Stimulated activated CD8-positive, alpha-beta memory T cell treated with anti-CD3 and anti-CD28 coated beads, Interleukin-12 subunit alpha, Interleukin-12 subunit beta, amount 100 ng/mL, for 4 hours (primary cell): ENCODE measurements around the gene SMYD3.
"Not testable (repeated sequence)": the region's sequence is repeated elsewhere in the genome, so short reads cannot be mapped to it uniquely, and the experiment has no call there.

Experiments
- DNase-seq: peaks from one replicate; pipeline ENCODE4 v3.0.0-alpha.2; 2020; ENCODE audit warnings: low read depth

SMYD3 gene

DNA sequence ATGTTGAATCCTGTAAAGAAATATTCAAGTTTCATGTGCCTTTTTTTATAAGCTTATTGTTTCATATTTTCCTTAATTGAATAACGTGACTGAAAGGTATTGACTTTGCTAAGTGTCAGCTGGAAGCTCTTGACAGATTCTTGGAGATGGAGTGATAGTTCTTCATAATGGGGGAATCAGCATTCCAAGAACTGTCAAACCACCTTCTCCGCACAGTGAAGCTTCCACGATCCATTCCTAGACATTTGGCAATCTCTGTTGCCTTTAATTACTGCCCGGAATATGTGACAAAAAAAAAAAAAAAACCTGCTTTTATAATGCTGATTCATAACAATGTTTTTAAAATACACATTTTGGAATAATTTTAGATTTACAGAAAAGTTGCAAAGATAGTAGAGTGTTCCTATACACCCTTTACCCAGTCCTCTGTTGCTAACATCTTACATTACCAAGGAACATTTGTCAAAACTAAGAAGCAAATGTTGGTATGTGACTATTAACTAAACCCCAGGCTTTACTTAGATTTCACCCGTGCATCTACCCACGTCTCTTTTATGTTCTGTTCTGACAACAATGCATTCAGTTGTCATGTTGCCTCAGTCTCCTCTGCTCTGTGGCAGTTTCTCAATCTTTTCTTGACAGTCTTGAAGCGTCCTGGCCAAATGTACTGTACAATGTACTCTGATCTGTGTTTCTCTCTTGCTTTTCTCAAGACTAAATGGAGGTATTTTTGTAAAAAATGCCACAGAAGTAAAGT is 674.1 kb downstream of the SMYD3 start:
- DNase-seq = no peak

GRCh38 chr1:245831518-245831917 is 675.6 kb downstream of the SMYD3 start:
- no peak for DNase-seq

- no peak for DNase-seq
Observed at GRCh38 chr1:245829826-245830225, 677.3 kb downstream of the SMYD3 start.

DNA sequence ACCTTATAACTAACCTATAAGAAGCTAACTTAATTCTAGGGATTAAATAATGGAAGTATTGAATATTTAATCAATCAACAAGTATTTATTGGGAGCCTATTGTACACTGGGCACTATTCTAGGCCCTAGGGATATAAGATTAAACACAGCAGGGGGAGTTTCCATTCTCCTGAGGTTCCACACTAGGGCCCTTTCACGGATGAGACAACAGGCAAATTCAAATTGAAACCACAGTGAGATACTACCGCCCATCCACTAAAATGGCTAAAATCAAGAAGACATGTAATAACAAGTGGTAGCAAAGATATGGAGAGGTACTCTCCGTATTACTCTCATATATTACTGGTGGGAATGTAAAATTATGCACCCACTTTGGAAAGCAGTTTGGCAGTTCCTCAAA is 677.9 kb downstream of the SMYD3 start:
- DNase-seq = no peak

GRCh38 chr1:245827301-245827700 is 679.8 kb downstream of the SMYD3 start:
- DNase-seq = no peak

- no peak for DNase-seq
Observed at GRCh38 chr1:245825128-245825901, 681.8 kb downstream of the SMYD3 start.

DNA sequence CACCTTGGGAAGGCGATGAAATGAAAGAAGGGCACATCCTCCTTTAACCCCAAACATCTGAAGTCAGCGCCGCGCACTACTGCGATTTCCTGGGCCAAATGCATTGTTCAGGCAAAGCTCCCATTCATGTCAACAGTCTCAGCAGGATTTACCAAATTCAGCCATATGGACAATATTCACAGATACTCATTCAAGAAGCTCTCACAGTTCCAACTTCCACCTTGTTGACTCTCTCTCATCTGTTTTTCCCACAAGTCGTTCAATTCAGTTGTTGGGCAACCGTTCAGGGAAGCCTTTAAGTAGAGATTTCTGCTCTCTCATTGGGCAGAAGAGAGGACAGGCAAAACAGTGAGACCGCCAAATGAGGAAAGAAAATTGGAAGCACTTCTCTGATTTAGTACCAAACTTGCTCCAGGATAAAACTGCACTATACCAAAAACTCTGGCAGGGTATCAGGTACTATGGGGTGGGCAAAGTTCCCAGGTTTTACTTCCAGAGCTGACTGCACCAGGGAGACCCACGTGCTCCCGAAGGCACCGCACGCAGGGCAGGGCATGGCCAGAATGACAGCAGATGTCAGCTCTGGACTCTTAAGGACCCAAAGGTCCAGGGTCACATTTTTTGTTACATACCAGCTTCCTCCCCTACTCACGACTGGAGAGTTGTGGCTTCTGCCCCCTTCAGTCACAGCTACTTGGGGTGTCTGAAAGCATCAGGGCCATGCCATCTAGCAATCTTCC is 683.5 kb downstream of the SMYD3 start:
- DNase-seq = no peak

- no peak for DNase-seq
Observed at GRCh38 chr1:245822996-245823395, 684.1 kb downstream of the SMYD3 start.

- DNase-seq = not testable (repeated sequence)
Observed at GRCh38 chr1:245818363-245818762, 688.7 kb downstream of the SMYD3 start.

DNA sequence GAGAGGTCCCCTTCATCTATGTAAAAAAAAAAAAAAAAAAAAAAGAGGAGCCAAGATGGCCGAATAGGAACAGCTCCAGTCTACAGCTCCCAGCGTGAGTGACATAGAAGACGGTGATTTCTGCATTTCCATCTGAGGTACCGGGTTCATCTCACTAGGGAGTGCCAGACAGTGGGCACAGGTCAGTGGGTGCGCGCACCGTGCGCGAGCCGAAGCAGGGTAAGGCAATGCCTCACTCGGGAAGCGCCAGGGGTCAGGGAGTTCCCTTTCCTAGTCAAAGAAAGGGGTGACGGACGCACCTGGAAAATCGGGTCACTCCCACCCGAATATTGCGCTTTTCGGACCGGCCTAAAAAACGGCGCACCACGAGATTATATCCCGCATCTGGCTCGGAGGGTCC is 690.6 kb downstream of the SMYD3 start:
- not testable (repeated sequence) for DNase-seq

DNA sequence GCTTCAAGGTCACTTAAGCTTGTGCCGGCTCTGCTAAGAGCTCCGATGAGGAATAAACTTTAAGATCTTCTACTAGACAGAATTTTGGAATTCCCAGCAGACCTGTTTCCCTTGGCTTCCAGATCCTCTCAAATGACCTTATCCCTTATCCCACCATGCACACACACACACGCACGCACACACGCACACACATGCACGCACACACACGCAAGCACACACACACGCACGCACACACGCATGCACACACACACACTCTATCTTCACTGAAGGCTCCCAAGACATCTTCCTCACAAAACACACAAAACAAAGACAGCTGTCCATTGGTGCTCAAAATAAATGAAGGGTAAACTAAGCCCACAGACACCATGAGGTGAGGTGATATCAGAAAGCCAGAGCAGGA is 692.4 kb downstream of the SMYD3 start:
- DNase-seq = no peak

DNA sequence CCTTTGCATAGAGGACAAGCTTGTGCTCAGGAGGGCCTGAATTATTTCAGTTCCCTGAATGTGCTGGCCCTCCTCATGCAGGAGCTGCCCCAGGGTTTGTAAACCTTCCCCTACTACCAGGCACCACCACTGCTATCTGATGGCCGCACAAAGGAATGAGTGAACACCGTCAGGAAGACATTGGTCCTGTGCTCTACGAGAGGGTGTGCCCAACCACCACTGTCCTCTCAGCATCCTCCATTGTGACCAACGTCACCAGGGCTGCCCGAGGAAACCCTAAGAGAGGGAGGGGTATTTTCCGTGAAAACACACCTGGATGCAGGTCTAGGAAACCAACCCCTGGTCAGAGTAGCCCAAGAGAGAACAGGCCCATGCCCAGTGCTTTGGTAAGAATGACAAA is 694.8 kb downstream of the SMYD3 start:
- no peak for DNase-seq

DNA sequence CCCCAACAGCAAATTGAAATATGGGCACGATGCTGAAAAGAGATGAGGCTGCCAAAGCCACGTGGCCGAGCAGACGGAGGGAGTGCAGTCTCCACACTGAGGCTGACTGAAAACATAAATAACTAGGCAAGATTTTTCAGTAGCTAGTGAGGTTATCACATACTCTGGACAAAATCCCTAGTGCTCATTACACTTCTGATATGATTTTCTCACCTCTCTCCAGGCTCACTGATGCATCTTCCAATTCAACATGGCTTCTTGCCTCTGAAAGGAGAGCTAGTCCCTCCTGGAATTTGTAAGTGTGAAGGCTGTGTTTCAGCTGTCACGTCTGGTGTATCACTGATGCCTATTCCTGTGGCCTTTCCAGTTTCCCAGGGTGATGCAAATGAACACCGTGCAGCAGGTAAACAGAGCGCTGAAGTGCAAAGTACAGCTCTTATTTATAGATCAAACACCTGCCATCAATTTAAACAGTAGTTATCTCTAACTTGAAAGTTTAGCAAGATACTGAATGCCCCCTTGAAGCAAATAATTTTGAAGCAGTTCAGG is 696.2 kb downstream of the SMYD3 start:
- no peak for DNase-seq

- no peak for DNase-seq
Observed at GRCh38 chr1:245810181-245810769, 696.8 kb downstream of the SMYD3 start.

- no peak for DNase-seq
Observed at GRCh38 chr1:245809361-245809760, 697.7 kb downstream of the SMYD3 start.

GRCh38 chr1:245807954-245808719 is 698.9 kb downstream of the SMYD3 start:
- DNase-seq = no peak

- DNase-seq = no peak
Observed at GRCh38 chr1:245807306-245807705, 699.8 kb downstream of the SMYD3 start.

- no peak for DNase-seq
Observed at GRCh38 chr1:245805532-245805931, 701.5 kb downstream of the SMYD3 start.

- no peak for DNase-seq
Observed at GRCh38 chr1:245804696-245805095, 702.4 kb downstream of the SMYD3 start.

DNA sequence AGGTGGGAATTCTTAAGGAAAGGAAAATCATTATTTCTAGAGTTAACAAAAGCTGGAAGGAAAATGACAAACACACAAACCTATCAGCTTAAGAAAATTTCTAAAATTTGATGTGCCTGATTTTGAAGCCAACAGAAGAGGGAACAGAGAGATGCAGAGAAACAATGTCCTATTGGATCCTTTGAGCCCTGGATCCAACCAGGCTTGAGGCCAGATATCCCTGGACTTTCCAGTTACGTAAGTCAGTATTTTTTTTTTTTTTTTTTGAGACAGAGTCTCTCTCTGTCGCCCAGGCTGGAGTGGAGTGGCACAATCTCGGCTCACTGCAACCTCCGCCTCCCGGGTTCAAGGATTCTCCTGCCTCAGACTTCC is 703.4 kb downstream of the SMYD3 start:
- DNase-seq = no peak

DNA sequence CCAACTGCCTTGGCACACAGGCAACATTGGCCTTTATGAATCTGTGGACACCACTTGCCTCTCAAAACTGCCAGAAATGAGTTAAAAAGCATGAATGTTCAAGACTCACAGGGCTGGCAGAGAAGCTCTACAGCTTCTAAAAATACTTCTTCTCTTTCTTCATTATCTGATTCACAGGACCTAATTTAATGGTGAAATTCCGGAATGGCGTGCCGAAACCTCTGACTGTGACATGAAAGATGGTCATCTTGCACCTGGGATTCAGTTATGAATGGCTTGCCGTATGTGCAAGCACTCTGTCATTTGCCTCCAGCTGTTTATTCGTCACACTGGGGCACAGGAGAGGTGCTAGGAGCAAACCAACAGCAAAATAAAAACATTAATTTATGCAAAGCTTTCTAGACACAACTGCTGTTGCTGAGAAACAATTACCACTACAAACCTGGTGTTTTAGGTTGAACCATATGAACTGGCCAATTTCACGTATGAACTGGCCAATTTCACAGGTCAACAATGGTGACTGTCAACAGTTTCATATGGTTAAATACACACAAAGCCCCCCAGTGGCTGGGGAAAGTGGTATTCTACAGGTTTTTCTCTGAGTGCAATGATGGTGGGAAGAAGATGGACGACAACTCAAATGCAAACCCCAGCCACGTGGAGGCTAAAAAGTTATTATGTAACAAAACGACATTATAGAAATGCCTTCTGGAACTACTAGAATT is 704.0 kb downstream of the SMYD3 start:
- no peak for DNase-seq
